ENCODE results near the gene SMURF1. TPM values are rescaled to one million over a fixed set of nuclear protein-coding genes. Genes with fewer than 3 reads are reported as not detected.

SMURF1 gene
- total and polyA plus RNA-seq, 2 of the 8 experiments (the other 6 are each of a cell fraction or from before 2014, with no cell fraction given), result 9.6 to 24.5 TPM

DNA sequence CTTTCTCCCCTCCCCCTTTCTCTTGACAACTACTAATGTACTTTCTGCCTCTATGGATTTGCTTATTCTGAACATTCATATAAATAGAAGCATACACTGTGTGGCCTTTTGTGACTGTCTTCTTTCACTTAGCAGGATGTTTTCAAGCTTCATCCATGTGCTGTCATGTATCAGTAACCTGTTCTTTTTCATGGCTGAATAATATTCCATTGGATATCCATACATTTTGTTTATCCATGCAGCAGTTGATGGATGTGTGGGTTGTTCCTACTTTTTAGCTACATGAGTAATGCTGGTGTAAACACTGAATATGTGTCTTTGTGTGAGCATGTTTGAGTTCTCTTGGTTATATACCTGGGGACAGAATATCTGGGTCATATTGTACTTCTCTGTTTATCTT is 158.0 kb downstream of the SMURF1 start:
- H3K23ac ChIP-seq (ENCODE audit: insufficient read length), result no peak overlapping the region
- H3K36me3 ChIP-seq (ENCODE audit: control insufficient read depth in 2 of 4, insufficient read depth in 4 of 4, low read length in 3 of 4), result peaks cover 18 to 86% (median 58%) of the 10 kb centered on the region in 4 experiments
- H3K56ac ChIP-seq (replicated peaks; ENCODE audit: insufficient read length, low read depth, low read length), result no peak overlapping the region
- ChIA-PET CTCF (ENCODE audit: partially characterized antibody) (interaction anchor here (0.6 to 2.4 kb wide), 2 partner anchors 9 to 52 kb away, joined by 3 to 5 read pairs; no protein-coding TSS in a partner anchor), POLR2A (ENCODE audit: partially characterized antibody) (no interaction called here)
- no peak overlapping the region for H4K8ac ChIP-seq (ENCODE audit: extremely low read depth, insufficient read depth, low read length)
- H3K4me3 ChIP-seq (ENCODE audit: extremely low read depth in 1 of 4, insufficient read depth in 2 of 4, low read depth in 3 of 4, low read length in 4 of 4), result no peak overlapping the region
- H4K91ac ChIP-seq (replicated peaks; ENCODE audit: insufficient read length, low read length), result no peak overlapping the region
- H3K4me1 ChIP-seq (replicated peaks in 1 of 4; ENCODE audit: control insufficient read depth in 3 of 4, insufficient read depth in 4 of 4, low read length in 3 of 4), result no peaks in the 10 kb centered on the region
- DNase-seq (ENCODE audit: low read depth in 1 of 2, low spot score in 2 of 2) (no peak), FAIRE-seq (no peak)
- H3K79me1 ChIP-seq (ENCODE audit: low read depth, low read length), result no peaks in the 10 kb centered on the region
- no peaks in the 10 kb centered on the region for H3K79me2 ChIP-seq (ENCODE audit: control insufficient read depth in 1 of 2, insufficient read depth in 2 of 2, low read length in 2 of 2)
- H2BK15ac ChIP-seq (ENCODE audit: low read length), result no peak overlapping the region
- H3K23me2 ChIP-seq (ENCODE audit: low read depth, low read length), result no peaks in the 10 kb centered on the region
- no peak overlapping the region for H3K18ac ChIP-seq (ENCODE audit: extremely low read depth, low read length)
- H4K5ac ChIP-seq (ENCODE audit: insufficient read length, low read depth, low read length), result no peak overlapping the region
- no peak overlapping the region for H2BK5ac ChIP-seq (ENCODE audit: low read depth, low read length)
- no peak overlapping the region for H2BK20ac ChIP-seq (ENCODE audit: low read length)
- no peak overlapping the region for H2AK5ac ChIP-seq (ENCODE audit: low read depth, low read length)
- TF ChIP-seq ZNF274 (IDR thresholded peaks at IDR 0.05; ENCODE audit: borderline replicate concordance, extremely low read depth, low read length) (no peak), TBP (IDR thresholded peaks at IDR 0.05; ENCODE audit: low read depth, low read length) (no peak), SUZ12 (IDR thresholded peaks at IDR 0.05; ENCODE audit: low read length) (no peak), EP300 (IDR thresholded peaks at IDR 0.05; ENCODE audit: borderline replicate concordance in 1 of 2, low read depth in 2 of 2, low read length in 2 of 2) (no peak)
- H3K27ac ChIP-seq (ENCODE audit: low read depth, low read length), result no peak overlapping the region
- H3K4me2 ChIP-seq (ENCODE audit: insufficient read depth in 1 of 2, low read depth in 2 of 2, low read length in 2 of 2), result no peak overlapping the region
- H3K9me3 ChIP-seq (ENCODE audit: insufficient read depth in 2 of 2, low read depth in 1 of 2, low read length in 1 of 2), result 0 out of 4 replicates have a peak, but pooled peaks cover 0 to 4% of the 10 kb centered on the region in 2 experiments
- H2BK120ac ChIP-seq (replicated peaks; ENCODE audit: low read depth, low read length), result no peak overlapping the region
- no peak overlapping the region for H2AFZ ChIP-seq (ENCODE audit: low read length)
- H3K9ac ChIP-seq (replicated peaks in 1 of 4; ENCODE audit: extremely low read depth in 1 of 4, low read depth in 3 of 4, low read length in 3 of 4), result no peak overlapping the region
- no peak overlapping the region for H2BK12ac ChIP-seq (ENCODE audit: low read depth, low read length)
- no peak overlapping the region for H3K14ac ChIP-seq (ENCODE audit: insufficient read length)
- no peak overlapping the region for H3K4ac ChIP-seq (replicated peaks; ENCODE audit: insufficient read length, low read depth, low read length)
- H3K27me3 ChIP-seq (replicated peaks in 1 of 4; ENCODE audit: control insufficient read depth in 3 of 4, extremely low read depth in 1 of 4, insufficient read depth in 3 of 4, low read length in 3 of 4), result no peaks in the 10 kb centered on the region
- H4K20me1 ChIP-seq (replicated peaks in 1 of 2; ENCODE audit: control insufficient read depth in 1 of 2, insufficient read depth in 2 of 2, low read length in 2 of 2), result peaks cover 3% of the 10 kb centered on the region in 2 experiments

All from H1 (cell line).